ENCODE data around the gene PRG3.

The PRG3 gene

GRCh38 chr11:57335343-57336110, 45.4 kb downstream of the PRG3 start, which contains the start of gene SSRP1:
Gene SSRP1, minus strand, starts transcription at chr11:57335892. Its CDS starts 771 bp downstream, at chr11:57335121.
- peak; percentile 36 for FAIRE-seq

GRCh38 chr11:57335023-57335342, 46.0 kb downstream of the PRG3 start:
- FAIRE-seq: no peak

DNA sequence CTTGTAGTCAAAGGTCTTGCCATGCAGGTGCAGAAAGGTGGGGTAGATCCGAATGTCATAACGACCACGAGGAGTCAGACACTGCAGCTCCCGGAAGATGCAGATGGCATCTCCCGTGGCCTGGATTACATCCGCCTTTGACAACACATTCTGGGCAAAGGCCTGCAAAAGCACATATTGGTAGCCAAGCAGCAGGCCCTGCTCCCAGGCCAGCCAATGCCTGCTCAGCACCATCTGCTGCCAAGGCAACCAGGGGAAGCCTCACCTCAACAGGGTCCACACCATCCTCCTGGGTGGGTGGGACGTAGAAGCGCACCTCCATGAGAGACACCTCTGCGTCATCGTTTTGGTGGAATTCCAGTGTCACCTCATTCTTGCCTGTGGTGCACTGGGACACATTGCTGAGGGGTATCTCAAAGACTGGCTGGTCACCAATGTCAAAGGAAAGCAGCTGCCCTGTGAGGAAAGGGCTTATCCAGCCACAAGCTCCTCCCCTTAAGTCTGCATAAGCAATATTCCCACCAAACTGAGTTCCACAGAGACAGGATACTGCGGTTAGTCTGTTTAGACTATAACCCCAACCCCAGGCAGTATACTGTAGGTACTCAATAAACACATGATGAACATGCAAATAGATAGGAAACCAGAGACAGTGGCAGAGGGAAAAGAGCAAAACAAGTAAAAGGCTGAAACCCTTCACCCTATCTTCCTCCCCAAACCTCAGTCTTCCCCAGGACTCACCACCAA, 48.1 kb downstream of the PRG3 start:
- FAIRE-seq: no peak

- no peak for FAIRE-seq
Observed at GRCh38 chr11:57331720-57332119, 49.2 kb downstream of the PRG3 start.

- FAIRE-seq: no peak
Observed at GRCh38 chr11:57330029-57330428, 50.9 kb downstream of the PRG3 start.

GRCh38 chr11:57327721-57328120, 53.2 kb downstream of the PRG3 start:
- no peak for FAIRE-seq

All from islet of Langerhans (tissue), 1 donor.